HCT116 (cell line): ENCODE results near the gene TEKTIP1. TPM values are rescaled to one million over a fixed set of nuclear protein-coding genes. Genes with fewer than 3 reads are reported as not detected.
"Not testable (repeated sequence)": the region's sequence is repeated elsewhere in the genome, so short reads cannot be mapped to it uniquely, and the experiment has no call there.

Experiments
- ATAC-seq: fragments of 200-7000 bp; cut with Tn5 transposase; 2 replicates; pipeline ENCODE4 v1.9.1; 2020; ENCODE audit warnings: mild to moderate bottlenecking, moderate library complexity
- BruUV-seq: library from RNA; stranded (reverse); fragments of 400-500 nt; replicated peaks from 2 replicates; lab custom pipeline; 2021; lab: Mats Ljungman, UMichigan
- CTCF ChIA-PET: fragments of 300-600 bp; sonication (Branson Sonifier 250); formaldehyde crosslinking; loops from one replicate; lab custom pipeline; 2021; ENCODE audit warnings: antibody characterized with exemption; lab: Charles Lee
- POLR2A ChIA-PET: fragments of 300-600, 350-600 bp; sonication (Branson Sonifier 250); formaldehyde crosslinking; loops from one replicate; lab custom pipeline; 2021; ENCODE audit warnings: antibody characterized with exemption; lab: Charles Lee
- RAD21 ChIA-PET, 2 experiments: fragments of 300-600 bp; sonication (Branson Sonifier 250); formaldehyde crosslinking; loops; one replicate each; lab custom pipeline; 2023; ENCODE audit warnings: low total read pairs in 2 of 2; ENCODE audit not compliant: uncharacterized antibody in 2 of 2, unreplicated experiment in 2 of 2, low non-redundant PET in 1 of 2; lab: Charles Lee
- DNase-seq: peaks from one replicate; pipeline ENCODE4 v3.0.0-alpha.2; 2010; ENCODE audit warnings: low read depth, low spot score
- H2AFZ ChIP-seq: fragments of 200-600 bp; shearing (Covaris generic), sonication (generic); 2 replicates; pipeline ENCODE4 v1.6.1; 2017; ENCODE audit warnings: low read depth, mixed run types, mixed read lengths, antibody characterized with exemption, low read length; ENCODE audit not compliant: poor library complexity, severe bottlenecking
- H3K27ac ChIP-seq: 2 replicates; pipeline ENCODE4 v1.5.1; 2012; ENCODE audit warnings: low read depth, low read length
- H3K27me3 ChIP-seq: fragments of 200-600 bp; sonication (generic); 2 replicates; pipeline ENCODE4 v1.6.1; 2016; ENCODE audit warnings: mixed run types, low read length, mixed read lengths; ENCODE audit not compliant: insufficient read depth
- H3K36me3 ChIP-seq, 2 experiments: fragments of 200-500 bp in 1 of 2; fragments of 200-600 bp in 1 of 2; sonication (Bioruptor generic) in 1 of 2; sonication (generic) in 1 of 2; 2 replicates each; pipeline versions ENCODE4 v1.5.1 to v1.6.1; 2014 to 2016; ENCODE audit warnings: low read length in 2 of 2, inconsistent platforms in 1 of 2, mixed read lengths in 1 of 2, mixed run types in 1 of 2; ENCODE audit not compliant: insufficient read depth in 2 of 2, control insufficient read depth in 1 of 2
- H3K4me1 ChIP-seq, 2 experiments: fragments of 200-600 bp in 1 of 2; sonication (generic) in 1 of 2; 2 replicates each; pipeline versions ENCODE4 v1.5.1 to v1.6.1; 2012 to 2017; ENCODE audit warnings: low read length in 2 of 2, inconsistent platforms in 1 of 2, mild to moderate bottlenecking in 1 of 2, mixed read lengths in 1 of 2, mixed run types in 1 of 2, moderate library complexity in 1 of 2; ENCODE audit not compliant: insufficient read depth in 2 of 2, control insufficient read depth in 1 of 2
- H3K4me2 ChIP-seq: fragments of 200-600 bp; sonication (generic); 2 replicates; pipeline ENCODE4 v1.6.1; 2017; ENCODE audit warnings: mixed run types, low read length, mixed read lengths
- H3K4me3 ChIP-seq, 2 experiments: fragments of 200-600 bp in 1 of 2; sonication (generic) in 1 of 2; replicated peaks in 1 of 2; 2 replicates each; pipeline ENCODE4 v1.5.1; 2011 to 2016; ENCODE audit warnings: low read length in 2 of 2, control low read depth in 1 of 2, low read depth in 1 of 2, mild to moderate bottlenecking in 1 of 2, mixed read lengths in 1 of 2, mixed run types in 1 of 2
- H3K79me2 ChIP-seq: fragments of 200-600 bp; sonication (generic); 2 replicates; pipeline ENCODE4 v1.6.1; 2017; ENCODE audit warnings: mild to moderate bottlenecking, mixed run types, low read length, moderate library complexity, mixed read lengths; ENCODE audit not compliant: insufficient read depth
- H3K9ac ChIP-seq: fragments of 200-600 bp; sonication (generic); 2 replicates; pipeline ENCODE4 v1.6.1; 2016; ENCODE audit warnings: low read length, mixed read lengths
- H3K9me2 ChIP-seq: fragments of 200-600 bp; sonication (generic), shearing (Covaris generic); 2 replicates; pipeline ENCODE4 v1.6.1; 2017; ENCODE audit warnings: mixed run types, mild to moderate bottlenecking, moderate library complexity; ENCODE audit not compliant: insufficient read depth
- H3K9me3 ChIP-seq, 2 experiments: fragments of 200-500 bp in 1 of 2; fragments of 200-600 bp in 1 of 2; sonication (Bioruptor generic) in 1 of 2; sonication (generic) in 1 of 2; 2 replicates each; pipeline ENCODE4 v1.6.1; 2014 to 2017; ENCODE audit warnings: low read length in 2 of 2, mixed read lengths in 2 of 2, inconsistent platforms in 1 of 2, low read depth in 1 of 2, mild to moderate bottlenecking in 1 of 2, mixed run types in 1 of 2, moderate library complexity in 1 of 2; ENCODE audit not compliant: control insufficient read depth in 1 of 2, insufficient read depth in 1 of 2
- H4K20me1 ChIP-seq: fragments of 200-600 bp; sonication (generic), shearing (Covaris generic); 2 replicates; pipeline ENCODE4 v1.6.1; 2017; ENCODE audit warnings: mixed run types, mild to moderate bottlenecking, moderate library complexity; ENCODE audit not compliant: insufficient read depth
- CBX3 ChIP-seq: IDR thresholded peaks from 2 replicates; pipeline ENCODE4 v1.6.1; 2012; ENCODE audit warnings: low read depth
- CEBPB ChIP-seq: IDR thresholded peaks from 2 replicates; pipeline ENCODE4 v1.6.1; 2012; ENCODE audit warnings: low read depth
- EZH2phosphoT487 ChIP-seq: fragments of 200-600 bp; IDR thresholded peaks from 2 replicates; pipeline ENCODE4 v1.6.1; 2018; ENCODE audit warnings: antibody characterized with exemption, borderline replicate concordance
- JUND ChIP-seq: IDR thresholded peaks from 2 replicates; pipeline ENCODE4 v1.6.1; 2012
- MAX ChIP-seq: IDR thresholded peaks from 2 replicates; pipeline ENCODE4 v1.6.1; 2012
- POLR2AphosphoS5 ChIP-seq: IDR thresholded peaks from 2 replicates; pipeline ENCODE4 v1.6.1; 2011; ENCODE audit warnings: mild to moderate bottlenecking, low read depth, low read length, moderate library complexity
- RAD21 ChIP-seq: IDR thresholded peaks from 2 replicates; pipeline ENCODE4 v1.6.1; 2012; ENCODE audit warnings: low read depth, mild to moderate bottlenecking
- REST ChIP-seq: IDR thresholded peaks from 2 replicates; pipeline ENCODE4 v1.6.1; 2012; ENCODE audit warnings: low read depth
- SIN3A ChIP-seq: IDR thresholded peaks from 2 replicates; pipeline ENCODE4 v1.6.1; 2012; ENCODE audit warnings: low read depth
- SP1 ChIP-seq: IDR thresholded peaks from 2 replicates; pipeline ENCODE4 v1.6.1; 2012; ENCODE audit warnings: low read depth
- TCF7L2 ChIP-seq: IDR thresholded peaks from 2 replicates; pipeline ENCODE4 v1.7.0; 2011; ENCODE audit warnings: borderline replicate concordance, inconsistent platforms; ENCODE audit not compliant: insufficient read depth, insufficient read length; ENCODE audit errors: extremely low read depth
- ZFX ChIP-seq: fragments of 450-650 bp; IDR thresholded peaks from 2 replicates; pipeline ENCODE4 v1.6.1; 2017
- ZNF274 ChIP-seq: fragments of 200-500 bp; sonication (Bioruptor generic); IDR thresholded peaks from 2 replicates; pipeline ENCODE4 v1.6.1; 2014; ENCODE audit warnings: mild to moderate bottlenecking, low read depth, low read length, inconsistent platforms
- intact Hi-C: fragments of 100-400 bp; cut with micrococcal nuclease; formaldehyde crosslinking; loops from 2 replicates; pipeline ENCODE4 v1.10.0; 2022
- total RNA-seq: library from RNA; stranded (reverse); gene quantifications from one replicate; pipeline ENCODE4 v1.2.1, GENCODE V29; 2021; ENCODE audit not compliant: unreplicated experiment

Gene TEKTIP1
- total RNA-seq, 1 experiment from 2014 or later = 1.2 TPM

GRCh38 chr19:3565139-3565538 is 26.2 kb downstream of the TEKTIP1 start:
- Histone ChIP-seq H4K20me1 (no peaks in the 10 kb centered on the region), H3K79me2 (no peaks in the 10 kb centered on the region), H3K9me3 (no peaks in the 10 kb centered on the region), H3K4me3 (peak overlapping the region; percentile 30 to 53), H3K4me1 (peaks cover 59 to 85% of the 10 kb centered on the region in 2 experiments), H3K9me2 (no peaks in the 10 kb centered on the region), H3K27ac (peak overlapping the region; percentile 77), H3K36me3 (no peaks in the 10 kb centered on the region), H3K27me3 (no peaks in the 10 kb centered on the region), H3K4me2 (peak overlapping the region; percentile 82), H2AFZ (no peak overlapping the region), H3K9ac (peak overlapping the region; percentile 65)
- CTCF ChIA-PET = interaction anchor here (0.7 kb wide), 1 partner anchor 32 kb away, joined by 3 read pairs; no protein-coding TSS in a partner anchor
- BruUV-seq = no TSS peak
- intact Hi-C loops = no loop called here
- DNase-seq = peak; percentile 81
- POLR2A ChIA-PET = interaction anchor here (0.7 to 1.6 kb wide), 3 partner anchors 10 to 493 kb away, joined by 5 to 7 read pairs (median 5); no protein-coding TSS in a partner anchor
- peak; percentile 77 for ATAC-seq
- TF ChIP-seq SIN3A = peak; percentile 58; the same call in 1 of the 2 replicates
- TF ChIP-seq RAD21 = no peak
- no peak for TF ChIP-seq ZNF274
- peak; percentile 77 for TF ChIP-seq CBX3
- TF ChIP-seq CEBPB = no peak
- TF ChIP-seq MAX = peak; percentile 77
- peak; percentile 57; the same call in 1 of the 2 replicates for TF ChIP-seq SP1
- TF ChIP-seq REST = no peak
- TF ChIP-seq EZH2phosphoT487 = no peak
- peak; percentile 88 for TF ChIP-seq JUND
- no peak for TF ChIP-seq TCF7L2
- TF ChIP-seq ZFX = no peak
- TF ChIP-seq POLR2AphosphoS5 = peak; percentile 24; the same call in 1 of the 2 replicates
- RAD21 ChIA-PET = interaction anchor here in 1 of 2 experiments (0.7 kb wide), 1 partner anchor 66 kb away, joined by 3 read pairs; no protein-coding TSS in a partner anchor

- RAD21 ChIA-PET, H4K20me1 ChIP-seq, H3K9me3 ChIP-seq, H3K4me3 ChIP-seq, H3K9me2 ChIP-seq, H2AFZ ChIP-seq, H3K27ac ChIP-seq, H3K4me2 ChIP-seq, POLR2A ChIA-PET, H3K27me3 ChIP-seq, H3K9ac ChIP-seq, H3K36me3 ChIP-seq, BruUV-seq, DNase-seq, CTCF ChIA-PET, ATAC-seq: not testable (repeated sequence)
- Histone ChIP-seq H3K79me2 (peaks cover 13% of the 10 kb centered on the region; the same call in 1 of the 2 replicates), H3K4me1 (peaks cover 40 to 72% of the 10 kb centered on the region in 2 experiments)
- intact Hi-C loops = loop anchor here (10.0 kb wide), 1 partner anchor 635 kb away; no protein-coding TSS in a partner anchor
Observed at GRCh38 chr19:3570042-3570441, 31.1 kb downstream of the TEKTIP1 start.
